Adrenal gland (tissue), 5 donors: Measurements from ENCODE around the gene CDKAL1.

Experiments used
- POLR2A ChIP-seq, 2 donors: fragments of 450-650 bp; IDR thresholded peaks; one replicate each; pipeline ENCODE4 v1.6.1; 2017; ENCODE audit warnings: antibody characterized with exemption in 2 of 2, mild to moderate bottlenecking in 2 of 2, moderate library complexity in 1 of 2
- TF ChIP-seq, protein P1 (sequence below), 6 experiments: fragments of 450-650 bp in 4 of 6; fragments of 200-600 bp in 2 of 6; sonication (generic) in 1 of 6; IDR thresholded peaks; 1 replicate in 5 of 6; 2 replicates in 1 of 6; pipeline versions ENCODE4 v1.5.1 to v1.8.0; 2016 to 2021; ENCODE audit warnings: antibody characterized with exemption in 6 of 6, mild to moderate bottlenecking in 2 of 6, moderate library complexity in 1 of 6
- donor health status: DM: no; HTN: no; CAD: no.

DNA sequence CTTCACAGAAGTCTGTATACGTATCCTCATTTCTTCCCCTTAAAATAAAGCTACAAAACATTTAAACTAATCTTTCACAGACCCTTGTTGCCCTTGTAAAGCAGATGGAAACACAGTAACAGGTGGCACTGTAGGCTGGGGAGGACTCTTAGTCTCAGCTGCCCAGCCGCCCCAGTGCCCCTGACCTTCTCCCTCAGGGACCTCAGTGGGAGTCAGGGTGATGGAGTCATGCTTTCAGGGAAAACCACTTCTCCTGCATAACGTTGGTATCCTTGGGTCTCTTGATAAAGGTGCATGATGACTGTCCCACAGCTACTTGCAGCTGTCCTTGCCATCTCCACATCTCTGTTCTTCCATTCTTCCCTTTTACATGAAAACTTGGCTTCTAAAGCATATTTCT is 198.6 kb downstream of the CDKAL1 start:
- TF ChIP-seq, protein P1, sequence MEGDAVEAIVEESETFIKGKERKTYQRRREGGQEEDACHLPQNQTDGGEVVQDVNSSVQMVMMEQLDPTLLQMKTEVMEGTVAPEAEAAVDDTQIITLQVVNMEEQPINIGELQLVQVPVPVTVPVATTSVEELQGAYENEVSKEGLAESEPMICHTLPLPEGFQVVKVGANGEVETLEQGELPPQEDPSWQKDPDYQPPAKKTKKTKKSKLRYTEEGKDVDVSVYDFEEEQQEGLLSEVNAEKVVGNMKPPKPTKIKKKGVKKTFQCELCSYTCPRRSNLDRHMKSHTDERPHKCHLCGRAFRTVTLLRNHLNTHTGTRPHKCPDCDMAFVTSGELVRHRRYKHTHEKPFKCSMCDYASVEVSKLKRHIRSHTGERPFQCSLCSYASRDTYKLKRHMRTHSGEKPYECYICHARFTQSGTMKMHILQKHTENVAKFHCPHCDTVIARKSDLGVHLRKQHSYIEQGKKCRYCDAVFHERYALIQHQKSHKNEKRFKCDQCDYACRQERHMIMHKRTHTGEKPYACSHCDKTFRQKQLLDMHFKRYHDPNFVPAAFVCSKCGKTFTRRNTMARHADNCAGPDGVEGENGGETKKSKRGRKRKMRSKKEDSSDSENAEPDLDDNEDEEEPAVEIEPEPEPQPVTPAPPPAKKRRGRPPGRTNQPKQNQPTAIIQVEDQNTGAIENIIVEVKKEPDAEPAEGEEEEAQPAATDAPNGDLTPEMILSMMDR (IDR thresholded peaks at IDR 0.05): no peak
- no peak for TF ChIP-seq POLR2A (IDR thresholded peaks at IDR 0.05)
